ENCODE data around the gene HFE. TPM values are rescaled to one million over a fixed set of nuclear protein-coding genes. Genes with fewer than 3 reads are reported as not detected.

HFE gene
- total RNA-seq, 4 donors from 2014 or later = 2.1 to 4.2 (median 3.6) TPM

- no peak overlapping the region for H3K27ac ChIP-seq
- no peaks in the 10 kb centered on the region for H3K9me3 ChIP-seq
- TF ChIP-seq, protein P1, sequence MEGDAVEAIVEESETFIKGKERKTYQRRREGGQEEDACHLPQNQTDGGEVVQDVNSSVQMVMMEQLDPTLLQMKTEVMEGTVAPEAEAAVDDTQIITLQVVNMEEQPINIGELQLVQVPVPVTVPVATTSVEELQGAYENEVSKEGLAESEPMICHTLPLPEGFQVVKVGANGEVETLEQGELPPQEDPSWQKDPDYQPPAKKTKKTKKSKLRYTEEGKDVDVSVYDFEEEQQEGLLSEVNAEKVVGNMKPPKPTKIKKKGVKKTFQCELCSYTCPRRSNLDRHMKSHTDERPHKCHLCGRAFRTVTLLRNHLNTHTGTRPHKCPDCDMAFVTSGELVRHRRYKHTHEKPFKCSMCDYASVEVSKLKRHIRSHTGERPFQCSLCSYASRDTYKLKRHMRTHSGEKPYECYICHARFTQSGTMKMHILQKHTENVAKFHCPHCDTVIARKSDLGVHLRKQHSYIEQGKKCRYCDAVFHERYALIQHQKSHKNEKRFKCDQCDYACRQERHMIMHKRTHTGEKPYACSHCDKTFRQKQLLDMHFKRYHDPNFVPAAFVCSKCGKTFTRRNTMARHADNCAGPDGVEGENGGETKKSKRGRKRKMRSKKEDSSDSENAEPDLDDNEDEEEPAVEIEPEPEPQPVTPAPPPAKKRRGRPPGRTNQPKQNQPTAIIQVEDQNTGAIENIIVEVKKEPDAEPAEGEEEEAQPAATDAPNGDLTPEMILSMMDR (IDR thresholded peaks at IDR 0.05) = no peak
- no peaks in the 10 kb centered on the region for H3K27me3 ChIP-seq
- H3K4me1 ChIP-seq = peaks cover 8% of the 10 kb centered on the region
- no peak overlapping the region for H3K4me3 ChIP-seq
- 94% methylated on average over 18 of the region's 18 CpGs for WGBS
- DNase-seq (ENCODE audit: low spot score in 2 of 2) = no peak
- no peaks in the 10 kb centered on the region for H3K36me3 ChIP-seq
These were observed 34.1 kb downstream of the HFE start for GRCh38 chr6:26121141-26122004.

DNA sequence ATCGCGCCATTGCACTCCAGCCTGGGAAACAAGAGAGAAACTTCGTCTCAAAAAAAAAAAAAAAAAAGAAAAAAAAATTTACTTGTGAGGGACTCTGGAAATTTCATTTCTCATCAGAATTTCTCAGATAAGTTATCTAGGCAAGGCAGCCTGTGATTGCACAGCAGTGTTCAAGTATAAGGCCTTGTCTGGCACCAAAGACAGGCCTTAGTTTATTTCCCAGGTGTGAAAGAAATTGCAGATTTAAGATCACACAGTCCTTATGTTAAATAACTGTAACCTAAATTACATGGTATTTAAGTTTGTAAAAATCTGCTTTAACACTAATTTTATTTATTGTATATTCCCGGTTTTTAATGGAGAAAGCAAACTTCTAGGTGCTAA, 34.8 kb downstream of the HFE start:
- no peak for TF ChIP-seq POLR2A (IDR thresholded peaks at IDR 0.05)
- TF ChIP-seq, protein P1 (IDR thresholded peaks at IDR 0.05) = no peak
- no peak for TF ChIP-seq POLR2AphosphoS5 (IDR thresholded peaks at IDR 0.05)
- no peak for TF ChIP-seq EP300 (IDR thresholded peaks at IDR 0.05)
- Histone ChIP-seq H3K9me3 (no peaks in the 10 kb centered on the region), H3K4me3 (no peak overlapping the region), H3K4me1 (peaks cover 14% of the 10 kb centered on the region), H3K27me3 (no peaks in the 10 kb centered on the region), H3K36me3 (no peaks in the 10 kb centered on the region), H3K27ac (peak overlapping the region; percentile 96)
- no peak for DNase-seq (ENCODE audit: low spot score in 2 of 2)
- 89% methylated on average over 4 of the region's 4 CpGs for WGBS

DNA sequence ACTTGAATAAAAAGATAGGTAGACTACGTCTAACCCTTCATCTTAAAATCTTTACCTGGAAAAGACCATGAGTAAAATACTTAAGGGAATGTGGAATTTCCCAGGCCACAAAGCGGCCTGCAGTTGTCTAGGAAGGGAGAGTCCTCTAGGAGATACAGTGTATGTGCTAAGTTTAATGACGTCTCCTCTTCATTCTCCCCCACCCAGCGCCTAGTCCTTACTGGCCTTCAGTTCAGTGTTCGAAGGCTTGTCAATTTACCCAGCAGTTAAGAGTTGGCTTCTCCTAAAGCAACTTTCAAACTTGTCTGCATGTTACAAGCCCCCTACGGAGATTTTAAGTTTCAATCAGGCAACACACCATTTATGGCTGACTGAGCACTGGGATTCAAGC, 35.2 kb downstream of the HFE start:
- H3K4me1 ChIP-seq = peaks cover 18% of the 10 kb centered on the region
- no peaks in the 10 kb centered on the region for H3K36me3 ChIP-seq
- no peaks in the 10 kb centered on the region for H3K27me3 ChIP-seq
- 64% methylated on average over 6 of the region's 6 CpGs for WGBS
- peak overlapping the region; percentile 91 for H3K4me3 ChIP-seq
- no peak for TF ChIP-seq POLR2AphosphoS5 (IDR thresholded peaks at IDR 0.05)
- no peak for DNase-seq (ENCODE audit: low spot score in 2 of 2)
- H3K27ac ChIP-seq = peak overlapping the region; percentile 96
- no peaks in the 10 kb centered on the region for H3K9me3 ChIP-seq

- Histone ChIP-seq H3K27ac (peak overlapping the region; percentile 96), H3K36me3 (no peaks in the 10 kb centered on the region), H3K4me3 (peak overlapping the region; percentile 91), H3K9me3 (no peaks in the 10 kb centered on the region), H3K27me3 (no peaks in the 10 kb centered on the region), H3K4me1 (peaks cover 23% of the 10 kb centered on the region)
- peak; percentile 42 for TF ChIP-seq EP300 (IDR thresholded peaks at IDR 0.05)
- TF ChIP-seq POLR2AphosphoS5 (IDR thresholded peaks at IDR 0.05) = peak; percentile 55 to 98 (median 93)
- peak; percentile 16 to 58 for TF ChIP-seq POLR2A (IDR thresholded peaks at IDR 0.05)
- TF ChIP-seq, protein P1 (IDR thresholded peaks at IDR 0.05) = no peak
- under 1% methylated on average over 33 of the region's 38 CpGs for WGBS
- peak; percentile 96 for DNase-seq (ENCODE audit: low spot score in 2 of 2)
These were observed 35.8 kb downstream of the HFE start for GRCh38 chr6:26122793-26123674.

DNA sequence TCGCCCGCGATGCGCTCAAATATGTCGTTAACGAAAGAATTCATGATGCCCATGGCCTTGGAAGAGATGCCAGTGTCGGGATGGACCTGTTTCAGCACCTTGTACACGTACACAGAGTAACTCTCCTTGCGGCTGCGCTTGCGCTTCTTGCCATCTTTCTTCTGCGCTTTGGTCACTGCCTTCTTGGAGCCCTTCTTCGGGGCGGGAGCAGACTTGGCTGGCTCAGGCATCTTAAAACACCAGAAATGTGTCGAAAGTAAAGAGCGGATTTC, 36.4 kb downstream of the HFE start:
- Histone ChIP-seq H3K9me3 (no peaks in the 10 kb centered on the region), H3K27ac (peak overlapping the region; percentile 96), H3K4me1 (peaks cover 28% of the 10 kb centered on the region), H3K36me3 (no peaks in the 10 kb centered on the region), H3K27me3 (no peaks in the 10 kb centered on the region), H3K4me3 (peak overlapping the region; percentile 91)
- TF ChIP-seq POLR2A (IDR thresholded peaks at IDR 0.05) (no peak), POLR2AphosphoS5 (IDR thresholded peaks at IDR 0.05) (peak; percentile 53 to 71 (median 71))
- peak; percentile 87 to 88 for DNase-seq (ENCODE audit: low spot score in 2 of 2)
- WGBS = 1% methylated on average over 16 of the region's 16 CpGs

All from suprapubic skin (tissue), 4 donors.